ENCODE results near the gene PANX2.

Gene PANX2

GRCh38 chr22:50189184-50189848 is 18.8 kb downstream of the PANX2 start:
- no peak for DNase-seq (ENCODE audit: low read depth)
- no peak overlapping the region for H3K4me3 ChIP-seq (replicated peaks; ENCODE audit: low read depth, low read length)
- no peak for TF ChIP-seq CTCF (IDR thresholded peaks at IDR 0.05; ENCODE audit: low read length, missing control alignments)

GRCh38 chr22:50189849-50190181 is 19.3 kb downstream of the PANX2 start:
- TF ChIP-seq CTCF (IDR thresholded peaks at IDR 0.05; ENCODE audit: low read length, missing control alignments) = no peak
- DNase-seq (ENCODE audit: low read depth) = no peak
- H3K4me3 ChIP-seq (replicated peaks; ENCODE audit: low read depth, low read length) = no peak overlapping the region

GRCh38 chr22:50190182-50190940 is 19.8 kb downstream of the PANX2 start:
- peak overlapping the region; percentile 47 for H3K4me3 ChIP-seq (replicated peaks; ENCODE audit: low read depth, low read length)
- DNase-seq (ENCODE audit: low read depth) = peak; percentile 56
- TF ChIP-seq CTCF (IDR thresholded peaks at IDR 0.05; ENCODE audit: low read length, missing control alignments) = peak; percentile 26

GRCh38 chr22:50190941-50191741 is 20.6 kb downstream of the PANX2 start:
- peak overlapping the region; percentile 47 for H3K4me3 ChIP-seq (replicated peaks; ENCODE audit: low read depth, low read length)
- DNase-seq (ENCODE audit: low read depth) = no peak
- TF ChIP-seq CTCF (IDR thresholded peaks at IDR 0.05; ENCODE audit: low read length, missing control alignments) = no peak

GRCh38 chr22:50192436-50193204 is 22.1 kb downstream of the PANX2 start:
- H3K4me3 ChIP-seq (replicated peaks; ENCODE audit: low read depth, low read length) = no peak overlapping the region
- DNase-seq (ENCODE audit: low read depth) = no peak
- no peak for TF ChIP-seq CTCF (IDR thresholded peaks at IDR 0.05; ENCODE audit: low read length, missing control alignments)

- no peak for TF ChIP-seq CTCF (IDR thresholded peaks at IDR 0.05; ENCODE audit: low read length, missing control alignments)
- DNase-seq (ENCODE audit: low read depth) = no peak
- H3K4me3 ChIP-seq (replicated peaks; ENCODE audit: low read depth, low read length) = no peak overlapping the region
Observed at GRCh38 chr22:50193621-50194020, 23.1 kb downstream of the PANX2 start.
